Left kidney (tissue), 2 donors: Measurements from ENCODE around the gene MDK. TPM values are rescaled to one million over a fixed set of nuclear protein-coding genes. Genes with fewer than 3 reads are reported as not detected.
A peak's percentile ranks its signal among the peaks of the same experiment; 100 is the strongest.
"Not testable (repeated sequence)": the region's sequence is repeated elsewhere in the genome, so short reads cannot be mapped to it uniquely, and the experiment has no call there.

Experiments used
- DNase-seq: peaks from one replicate; pipeline ENCODE4 v3.0.0-alpha.2; 2013
- polyA plus RNA-seq: library from polyadenylated mRNA; unstranded; fragments of 120-200 nt; gene quantifications from one replicate; pipeline ENCODE4 v1.2.1, GENCODE V29; 2013; ENCODE audit not compliant: insufficient read length

MDK gene
- polyA plus RNA-seq, 1 donor, result 615 TPM

DNA sequence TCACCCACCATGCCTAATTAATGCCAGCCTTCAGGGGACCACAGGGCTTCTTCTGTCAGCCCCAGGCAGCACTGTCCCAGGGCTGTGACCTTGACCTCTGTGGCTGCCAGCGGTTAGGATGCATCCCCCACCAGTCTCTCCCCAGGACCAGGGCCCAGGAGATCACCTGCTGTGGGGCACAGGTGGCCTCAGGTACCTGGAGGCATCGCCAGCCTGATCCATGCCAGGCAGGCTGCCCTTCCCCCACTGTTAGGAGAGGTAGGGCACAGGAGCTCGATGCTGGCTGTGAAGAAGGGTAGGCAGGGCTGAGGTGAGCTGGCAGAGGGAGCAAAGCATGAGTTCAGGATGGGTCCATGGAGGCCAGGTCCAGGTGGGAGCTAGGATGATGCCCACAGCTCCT, 16.7 kb upstream of the MDK start:
- no peak for DNase-seq

DNA sequence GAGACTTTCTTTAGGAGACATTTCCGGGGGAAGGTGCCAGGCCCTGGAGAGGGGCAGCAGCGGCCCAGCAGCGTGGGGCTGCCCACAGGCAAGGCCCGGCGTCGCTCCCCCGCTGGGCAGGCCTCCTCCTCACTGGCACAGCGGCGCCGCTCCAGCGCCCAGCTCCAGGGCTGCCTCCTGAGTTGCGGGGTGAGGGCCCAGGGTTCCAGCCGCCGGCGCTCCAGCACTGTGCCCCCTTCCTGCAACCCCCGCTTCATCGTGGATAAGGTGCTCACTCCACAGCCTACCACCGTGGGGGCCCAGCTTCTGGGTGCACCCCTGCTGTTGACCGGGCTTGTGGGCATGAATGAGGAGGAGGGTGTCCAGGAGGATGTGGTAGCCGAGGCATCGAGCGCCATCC, 15.2 kb upstream of the MDK start:
- DNase-seq, result no peak

DNA sequence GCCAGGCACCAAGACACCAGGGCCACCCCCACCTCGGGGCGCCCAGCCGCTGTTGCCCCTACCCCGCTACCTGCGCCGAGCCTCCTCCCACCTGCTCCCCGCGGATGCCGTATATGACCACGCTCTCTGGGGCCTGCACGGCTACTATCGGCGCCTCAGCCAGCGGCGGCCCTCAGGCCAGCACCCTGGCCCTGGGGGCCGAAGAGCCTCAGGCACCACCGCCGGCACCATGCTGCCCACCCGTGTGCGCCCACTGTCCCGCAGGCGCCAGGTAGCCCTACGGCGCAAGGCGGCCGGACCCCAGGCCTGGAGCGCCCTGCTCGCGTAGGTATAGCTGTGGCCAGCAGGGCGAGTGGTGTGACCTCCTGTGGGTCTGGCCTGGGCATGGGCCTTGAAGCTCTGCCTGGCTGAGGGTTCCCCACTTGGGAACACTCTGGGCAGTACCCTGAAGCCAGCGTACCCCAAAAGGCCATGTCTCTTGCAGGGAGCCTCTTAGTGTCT, 14.8 kb upstream of the MDK start:
- DNase-seq, result no peak

DNA sequence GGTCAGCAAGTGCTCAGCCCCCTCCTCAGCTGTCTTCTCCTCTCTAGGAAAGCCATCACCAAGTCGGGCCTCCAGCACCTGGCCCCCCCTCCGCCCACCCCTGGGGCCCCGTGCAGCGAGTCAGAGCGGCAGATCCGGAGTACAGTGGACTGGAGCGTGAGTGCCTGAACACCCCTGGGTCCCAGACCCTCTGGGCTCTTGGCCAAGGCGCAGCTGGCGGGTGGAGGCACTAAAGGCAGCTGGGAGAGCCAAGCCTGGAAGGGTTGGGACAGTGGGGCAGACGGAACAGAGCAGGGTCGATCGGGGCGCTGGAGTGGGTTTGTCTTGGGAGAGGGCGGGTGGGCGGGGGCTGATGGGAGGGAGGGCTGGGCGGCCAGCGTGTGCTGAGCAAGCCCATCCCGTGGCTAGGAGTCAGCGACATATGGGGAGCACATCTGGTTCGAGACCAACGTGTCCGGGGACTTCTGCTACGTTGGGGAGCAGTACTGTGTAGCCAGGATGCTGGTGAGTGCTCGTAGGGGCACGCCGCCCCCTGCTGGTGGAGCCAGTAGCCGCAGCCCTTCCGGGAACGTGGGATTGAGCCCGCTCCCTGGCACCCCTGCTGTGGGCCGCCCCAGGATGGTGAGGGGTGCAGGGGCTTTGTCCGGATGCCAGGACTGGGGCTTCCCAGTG, 14.1 kb upstream of the MDK start:
- DNase-seq, result no peak

DNA sequence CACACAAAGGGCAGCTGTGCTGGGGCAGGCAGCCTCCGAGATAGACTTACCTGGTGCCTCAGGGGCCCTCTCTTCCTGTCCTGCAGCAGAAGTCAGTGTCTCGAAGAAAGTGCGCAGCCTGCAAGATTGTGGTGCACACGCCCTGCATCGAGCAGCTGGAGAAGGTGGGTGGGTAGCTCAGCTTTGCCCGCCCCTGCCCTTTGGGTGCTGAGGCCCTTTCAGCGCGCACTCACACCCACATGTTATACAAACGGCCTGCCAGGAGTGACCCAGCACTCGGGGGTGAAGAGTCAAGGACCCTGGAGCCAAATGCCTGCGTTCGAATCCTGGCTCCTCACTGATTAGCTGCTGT, 13.6 kb upstream of the MDK start:
- DNase-seq, result no peak

DNA sequence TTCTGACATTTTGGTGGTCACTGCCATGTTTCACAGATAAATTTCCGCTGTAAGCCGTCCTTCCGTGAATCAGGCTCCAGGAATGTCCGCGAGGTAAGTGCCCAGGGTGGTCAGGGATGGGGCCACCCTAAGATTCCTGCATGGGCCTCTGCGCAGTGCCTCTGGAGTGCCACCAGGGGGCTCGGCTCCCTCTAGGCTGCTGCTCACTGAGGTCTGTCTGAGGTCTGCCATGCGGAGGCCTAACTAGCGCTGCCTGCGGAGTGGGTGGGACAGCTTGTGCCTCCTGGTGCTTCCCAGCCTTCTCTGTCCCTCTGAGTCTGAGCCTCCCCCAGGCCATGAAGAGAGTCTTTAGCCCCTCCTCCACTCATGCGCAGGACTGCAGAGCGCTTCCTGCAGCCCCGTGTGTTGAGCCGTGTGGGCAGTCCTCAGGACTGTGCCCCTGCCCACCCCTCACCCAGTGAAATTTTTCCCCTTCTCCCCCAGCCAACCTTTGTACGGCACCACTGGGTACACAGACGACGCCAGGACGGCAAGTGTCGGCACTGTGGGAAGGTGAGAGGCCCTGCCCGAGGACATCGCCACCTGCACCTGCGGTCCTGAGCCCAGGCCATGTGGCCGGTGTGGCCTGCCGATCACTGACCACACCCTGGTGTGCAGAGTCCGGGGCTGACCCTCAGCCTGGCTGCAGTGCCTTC, 11.9 kb upstream of the MDK start:
- no peak for DNase-seq

DNA sequence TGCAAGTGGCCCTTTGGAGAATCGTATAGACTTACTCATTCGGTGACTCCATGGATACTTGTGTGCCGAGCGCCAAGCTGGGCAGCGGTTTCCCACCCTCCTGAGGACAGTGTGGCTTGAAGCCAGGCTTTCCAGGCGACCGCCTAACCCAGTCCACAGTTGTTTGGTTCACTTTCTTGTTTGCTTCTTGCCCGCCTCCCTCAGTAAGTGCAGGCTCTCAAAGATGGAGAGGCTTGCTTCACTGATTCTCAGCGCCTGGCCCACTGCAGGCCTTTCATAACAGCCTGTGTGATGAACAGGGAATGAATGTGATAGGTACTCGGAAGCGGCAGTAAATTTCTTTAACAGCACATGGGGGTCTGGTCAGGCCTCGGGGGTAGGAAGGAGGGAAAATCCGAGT, 11.2 kb upstream of the MDK start:
- DNase-seq, result no peak

DNA sequence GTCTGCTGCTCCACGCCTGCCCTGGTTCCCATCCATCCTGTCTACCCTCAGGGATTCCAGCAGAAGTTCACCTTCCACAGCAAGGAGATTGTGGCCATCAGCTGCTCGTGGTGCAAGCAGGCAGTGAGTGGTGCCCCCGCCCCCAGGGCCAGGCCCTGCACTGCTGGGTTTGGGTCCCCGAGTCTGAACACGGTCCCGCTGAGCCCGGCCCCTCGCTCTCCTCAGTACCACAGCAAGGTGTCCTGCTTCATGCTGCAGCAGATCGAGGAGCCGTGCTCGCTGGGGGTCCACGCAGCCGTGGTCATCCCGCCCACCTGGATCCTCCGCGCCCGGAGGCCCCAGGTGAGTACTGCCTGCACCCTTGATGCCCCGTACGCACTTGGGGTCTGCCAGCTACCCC, 10.2 kb upstream of the MDK start:
- DNase-seq, result not testable (repeated sequence)

DNA sequence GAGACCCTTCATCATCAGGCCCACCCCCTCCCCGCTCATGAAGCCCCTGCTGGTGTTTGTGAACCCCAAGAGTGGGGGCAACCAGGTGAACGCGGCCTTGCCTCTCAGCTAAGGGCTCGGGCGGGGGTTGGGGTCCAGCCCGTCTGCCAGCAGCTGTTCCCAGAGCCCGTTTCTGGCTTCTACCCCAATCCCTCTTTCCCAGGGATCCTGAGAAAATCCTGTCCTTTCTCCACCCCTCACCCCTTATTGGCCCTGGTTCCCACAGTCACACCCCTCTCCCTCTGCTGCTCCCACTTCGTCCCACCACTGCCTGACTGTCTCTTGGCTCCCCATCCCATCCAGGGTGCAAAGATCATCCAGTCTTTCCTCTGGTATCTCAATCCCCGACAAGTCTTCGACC, 9.4 kb upstream of the MDK start:
- DNase-seq, result no peak

DNA sequence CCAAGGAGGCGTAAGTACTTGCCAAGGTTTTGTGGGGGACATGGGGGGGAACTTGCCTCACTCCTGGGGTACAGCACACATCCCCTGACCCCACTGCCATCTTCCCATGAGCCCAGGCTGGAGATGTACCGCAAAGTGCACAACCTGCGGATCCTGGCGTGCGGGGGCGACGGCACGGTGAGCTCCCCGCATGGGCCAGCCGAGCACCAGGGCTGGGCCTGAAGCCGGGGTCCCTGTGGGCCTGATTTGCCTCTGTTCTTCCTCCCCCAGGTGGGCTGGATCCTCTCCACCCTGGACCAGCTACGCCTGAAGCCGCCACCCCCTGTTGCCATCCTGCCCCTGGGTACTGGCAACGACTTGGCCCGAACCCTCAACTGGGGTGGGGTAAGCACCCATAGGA, 9.0 kb upstream of the MDK start:
- not testable (repeated sequence) for DNase-seq

DNA sequence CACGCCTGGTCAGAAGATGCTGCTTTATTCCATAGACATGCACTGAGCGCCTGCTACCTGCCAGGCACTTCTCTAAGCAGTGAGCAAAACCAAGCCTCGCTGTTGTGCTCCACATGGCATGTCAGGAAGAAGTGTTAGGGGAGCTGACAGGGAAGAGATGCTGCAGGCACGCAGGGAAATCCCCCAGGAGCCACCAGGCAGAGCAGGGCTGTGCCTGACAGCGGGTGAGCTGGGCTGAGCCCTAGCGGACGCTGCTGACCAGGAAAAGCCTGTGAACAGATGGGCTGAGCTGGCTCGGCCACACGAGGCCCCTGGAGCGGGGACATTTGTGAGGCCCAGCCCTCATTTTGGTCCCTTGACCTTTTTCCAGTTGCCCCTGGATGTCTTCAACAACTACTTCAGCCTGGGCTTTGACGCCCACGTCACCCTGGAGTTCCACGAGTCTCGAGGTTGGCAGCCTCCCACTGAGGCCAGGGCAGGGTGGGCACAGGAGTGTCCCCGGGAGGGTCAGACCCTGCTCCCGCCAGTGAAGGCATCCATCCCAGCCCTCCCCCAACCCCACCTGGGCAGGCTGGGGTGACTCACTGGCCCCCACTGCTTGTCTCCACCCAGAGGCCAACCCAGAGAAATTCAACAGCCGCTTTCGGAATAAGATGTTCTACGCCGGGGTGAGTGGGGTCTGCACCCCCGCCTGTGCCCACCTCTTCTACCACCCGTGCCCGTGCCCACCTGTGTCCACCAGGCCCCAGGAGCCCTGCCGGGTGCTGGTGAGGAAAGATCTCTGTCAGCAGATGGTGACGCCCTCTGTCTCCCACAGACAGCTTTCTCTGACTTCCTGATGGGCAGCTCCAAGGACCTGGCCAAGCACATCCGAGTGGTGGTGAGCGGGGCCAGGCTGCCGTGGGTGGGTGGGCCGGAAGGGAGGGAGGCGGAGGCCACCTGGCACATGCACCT, 7.4 kb upstream of the MDK start:
- no peak for DNase-seq

DNA sequence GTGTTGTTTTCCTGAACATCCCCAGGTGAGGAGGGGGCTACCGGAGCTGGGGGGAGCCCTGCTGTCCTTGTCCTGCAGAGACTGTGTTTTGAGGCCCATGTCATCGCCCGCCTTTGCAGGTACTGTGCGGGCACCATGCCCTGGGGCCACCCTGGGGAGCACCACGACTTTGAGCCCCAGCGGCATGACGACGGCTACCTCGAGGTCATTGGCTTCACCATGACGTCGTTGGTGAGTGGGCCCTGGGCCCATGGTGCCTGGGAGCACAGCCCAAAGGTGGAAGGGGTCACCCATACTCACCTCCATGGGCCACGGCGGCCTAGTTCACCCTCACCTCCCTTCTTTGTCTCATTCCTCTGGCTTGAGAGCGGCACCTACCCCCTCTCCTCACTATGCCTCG, 6.7 kb upstream of the MDK start:
- no peak for DNase-seq

DNA sequence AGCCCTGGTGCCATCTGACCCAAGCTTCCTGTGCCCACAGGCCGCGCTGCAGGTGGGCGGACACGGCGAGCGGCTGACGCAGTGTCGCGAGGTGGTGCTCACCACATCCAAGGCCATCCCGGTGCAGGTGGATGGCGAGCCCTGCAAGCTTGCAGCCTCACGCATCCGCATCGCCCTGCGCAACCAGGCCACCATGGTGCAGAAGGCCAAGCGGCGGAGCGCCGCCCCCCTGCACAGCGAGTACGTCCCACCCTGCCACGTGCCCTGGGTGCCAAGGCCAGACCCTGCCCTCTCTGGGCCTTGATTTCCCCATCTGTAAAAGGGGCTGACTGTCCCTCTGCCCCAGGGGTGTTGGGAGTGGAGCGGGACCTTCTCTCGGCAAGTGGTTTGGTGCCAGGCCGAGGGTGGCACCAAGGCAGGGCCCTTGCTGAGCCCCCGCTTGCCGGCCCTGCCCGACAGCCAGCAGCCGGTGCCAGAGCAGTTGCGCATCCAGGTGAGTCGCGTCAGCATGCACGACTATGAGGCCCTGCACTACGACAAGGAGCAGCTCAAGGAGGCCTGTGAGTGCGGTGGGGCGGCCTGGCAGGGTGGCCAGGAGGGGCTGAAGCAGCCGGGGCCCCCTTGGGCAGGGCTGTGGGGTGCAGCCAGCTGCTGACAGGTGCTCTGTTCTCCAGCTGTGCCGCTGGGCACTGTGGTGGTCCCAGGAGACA, 5.9 kb upstream of the MDK start:
- DNase-seq, result no peak

DNA sequence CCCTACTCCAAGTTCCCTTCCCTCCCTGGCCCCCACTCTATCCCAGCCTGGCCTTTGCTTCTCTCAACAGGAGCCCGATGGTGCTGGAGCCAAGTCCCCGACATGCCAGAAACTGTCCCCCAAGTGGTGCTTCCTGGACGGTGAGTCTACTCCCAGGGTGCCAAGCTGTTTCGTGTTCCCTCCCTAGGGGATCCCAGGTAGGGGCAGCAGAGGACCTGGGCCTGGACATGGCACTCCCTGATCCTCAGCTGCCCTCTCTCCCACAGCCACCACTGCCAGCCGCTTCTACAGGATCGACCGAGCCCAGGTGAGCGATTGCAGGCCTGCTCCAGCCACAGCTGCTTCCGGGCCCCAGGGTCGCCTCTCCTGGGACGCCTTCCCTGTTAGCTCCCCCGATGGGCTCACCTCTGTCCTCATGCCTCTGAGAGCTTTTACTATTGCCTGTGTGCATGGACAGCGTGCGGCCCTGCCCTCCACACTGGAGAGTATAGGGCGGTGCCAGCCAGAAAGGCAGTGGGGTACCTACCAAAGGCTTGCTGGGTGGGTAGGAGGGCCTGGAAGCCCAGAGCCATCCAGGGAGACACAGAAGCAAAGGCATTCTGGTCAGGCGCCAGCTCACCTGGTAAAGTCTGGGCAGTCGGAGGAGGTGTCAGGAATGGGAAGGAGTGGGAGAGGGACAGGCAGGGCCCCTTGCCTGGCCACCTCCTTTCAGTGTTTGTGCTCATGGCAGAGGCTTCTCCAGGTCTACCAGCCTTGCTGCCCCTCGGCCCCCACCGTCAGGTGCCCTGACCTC, 5.0 kb upstream of the MDK start:
- no peak for DNase-seq

DNA sequence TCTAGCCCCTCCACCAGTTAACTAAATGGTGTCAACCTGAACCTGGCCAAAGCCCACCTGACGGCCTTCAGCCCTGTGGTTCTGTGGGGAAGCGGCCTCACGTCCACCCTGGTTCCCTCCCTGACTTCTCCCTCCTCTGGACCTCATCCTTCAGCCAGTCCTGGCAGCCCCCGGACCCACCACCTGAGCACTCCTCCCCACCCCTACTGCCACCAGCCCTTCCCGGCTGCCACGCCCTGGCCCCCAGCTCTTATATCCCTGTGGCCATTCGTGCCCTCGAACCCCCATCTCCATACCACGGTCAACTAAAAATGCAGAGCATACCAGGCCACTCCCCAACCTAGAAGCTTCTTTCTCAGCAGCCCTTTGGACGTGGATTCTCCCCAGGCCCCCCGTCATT, 4.2 kb upstream of the MDK start:
- no peak for DNase-seq

DNA sequence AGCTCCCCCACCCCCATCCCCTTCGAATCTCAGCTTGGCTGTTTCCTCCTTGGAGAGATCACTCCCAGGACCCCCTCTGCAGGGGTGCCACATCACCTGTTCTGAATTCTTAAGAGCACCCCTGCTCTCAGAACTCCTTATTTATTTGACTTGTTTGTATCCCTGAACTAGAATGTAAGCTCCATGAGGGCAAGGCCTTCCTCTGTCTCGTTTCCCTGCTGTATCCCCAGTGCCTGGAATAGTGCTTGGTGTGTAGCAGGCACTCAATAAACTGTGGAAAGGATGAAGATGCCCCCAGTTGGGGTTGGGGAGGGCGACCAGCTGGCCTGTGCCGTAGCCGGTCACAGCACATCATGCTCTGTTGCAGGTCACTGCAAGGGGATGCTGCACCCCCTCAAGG, 3.6 kb upstream of the MDK start:
- no peak for DNase-seq

DNA sequence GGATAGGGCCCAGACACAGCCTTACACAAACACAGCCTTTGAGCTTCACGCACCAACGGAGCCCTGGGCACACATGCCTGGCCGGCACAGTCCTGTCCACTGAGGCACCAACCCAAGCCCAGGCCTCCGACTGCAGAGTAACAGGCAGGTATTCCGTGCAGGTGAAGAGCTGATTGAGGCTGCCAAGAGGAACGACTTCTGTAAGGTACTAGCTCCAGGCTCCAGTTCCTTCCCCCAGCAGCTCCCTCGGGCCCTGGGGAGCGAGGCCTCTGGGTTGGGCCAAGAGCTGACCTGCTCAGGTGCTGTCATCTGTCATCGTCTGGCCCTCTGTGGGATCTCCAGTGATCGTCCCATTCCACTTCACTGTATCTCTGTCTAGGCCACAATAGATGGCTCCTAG, 3.2 kb upstream of the MDK start:
- no peak for DNase-seq

DNA sequence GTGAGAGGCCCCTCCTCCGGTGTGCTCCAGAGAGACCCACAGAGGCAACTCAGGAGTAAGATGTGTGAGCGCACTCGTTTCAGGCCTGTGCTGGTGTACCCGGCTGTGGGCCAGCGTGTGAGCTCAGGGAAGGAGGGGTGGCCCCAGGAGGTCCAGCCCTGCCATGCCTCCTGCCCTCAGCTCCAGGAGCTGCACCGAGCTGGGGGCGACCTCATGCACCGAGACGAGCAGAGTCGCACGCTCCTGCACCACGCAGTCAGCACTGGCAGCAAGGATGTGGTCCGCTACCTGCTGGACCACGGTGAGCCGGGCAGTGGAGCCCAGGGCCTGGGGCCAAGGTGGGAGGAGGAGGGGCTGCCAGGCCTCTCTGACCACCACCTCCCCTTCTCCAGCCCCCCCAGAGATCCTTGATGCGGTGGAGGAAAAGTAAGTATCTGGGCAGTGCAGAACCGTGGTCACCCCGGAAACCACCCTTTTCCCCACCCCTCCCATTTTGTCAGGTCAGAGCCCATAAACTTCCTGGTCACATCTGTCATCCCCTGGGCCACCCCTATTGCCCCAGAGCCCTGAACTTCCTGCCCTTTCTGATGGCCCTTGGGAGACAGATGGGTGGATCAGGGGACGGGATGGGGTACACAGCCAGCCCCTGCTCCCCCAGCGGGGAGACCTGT, 2.5 kb upstream of the MDK start:
- no peak for DNase-seq

DNA sequence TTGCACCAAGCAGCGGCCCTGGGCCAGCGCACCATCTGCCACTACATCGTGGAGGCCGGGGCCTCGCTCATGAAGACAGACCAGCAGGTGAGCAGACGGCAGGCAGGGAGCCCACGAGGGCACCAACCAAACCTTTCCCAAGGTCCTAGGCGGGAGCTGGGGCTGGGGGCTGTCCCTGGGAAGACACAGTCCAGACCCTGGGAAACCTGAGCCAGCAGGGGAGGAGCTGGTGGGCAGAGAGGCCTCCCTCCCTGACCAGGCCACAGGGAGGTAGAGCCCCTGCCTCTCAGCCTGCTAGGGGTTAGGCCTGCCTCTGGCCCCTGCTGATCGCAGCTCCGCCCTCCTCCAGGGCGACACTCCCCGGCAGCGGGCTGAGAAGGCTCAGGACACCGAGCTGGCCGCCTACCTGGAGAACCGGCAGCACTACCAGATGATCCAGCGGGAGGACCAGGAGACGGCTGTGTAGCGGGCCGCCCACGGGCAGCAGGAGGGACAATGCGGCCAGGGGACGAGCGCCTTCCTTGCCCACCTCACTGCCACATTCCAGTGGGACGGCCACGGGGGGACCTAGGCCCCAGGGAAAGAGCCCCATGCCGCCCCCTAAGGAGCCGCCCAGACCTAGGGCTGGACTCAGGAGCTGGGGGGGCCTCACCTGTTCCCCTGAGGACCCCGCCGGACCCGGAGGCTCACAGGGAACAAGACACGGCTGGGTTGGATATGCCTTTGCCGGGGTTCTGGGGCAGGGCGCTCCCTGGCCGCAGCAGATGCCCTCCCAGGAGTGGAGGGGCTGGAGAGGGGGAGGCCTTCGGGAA, 1.8 kb upstream of the MDK start:
- peak; percentile 77 for DNase-seq
